SK-N-MC (cell line): ENCODE measurements around the gene LYRM4.

Source experiments
- EZH2 ChIP-seq: fragments of 200-600 bp; sonication (generic); IDR thresholded peaks from one replicate; pipeline ENCODE4 v1.6.1; 2017; ENCODE audit warnings: antibody characterized with exemption
- FOXP2 ChIP-seq: optimal IDR thresholded peaks from 2 replicates; pipeline ENCODE3; 2011; ENCODE audit warnings: mild to moderate bottlenecking, moderate library complexity; ENCODE audit not compliant: insufficient read depth; ENCODE audit errors: extremely low read length, control extremely low read depth
- POLR2AphosphoS5 ChIP-seq: IDR thresholded peaks from 2 replicates; pipeline ENCODE4 v1.6.1; 2012; ENCODE audit warnings: mild to moderate bottlenecking, low read depth, low read length, borderline replicate concordance

GRCh38 chr6:5243069-5243468 is 17.7 kb downstream of the LYRM4 start:
- TF ChIP-seq EZH2: no peak
- no peak for TF ChIP-seq POLR2AphosphoS5
- no peak for TF ChIP-seq FOXP2
